Muscle layer of duodenum (tissue), 2 donors: Measurements from ENCODE around the gene GCH1.
"Not testable (repeated sequence)": the region's sequence is repeated elsewhere in the genome, so short reads cannot be mapped to it uniquely, and the experiment has no call there.

Experiments
- H3K27ac ChIP-seq: one replicate; pipeline ENCODE4 v1.7.0; 2013; ENCODE audit warnings: mild to moderate bottlenecking, low read length
- H3K27me3 ChIP-seq: one replicate; pipeline ENCODE4 v1.7.0; 2013; ENCODE audit warnings: low read depth, mild to moderate bottlenecking, control low read depth, low read length
- H3K36me3 ChIP-seq, 2 donors: one replicate each; pipeline ENCODE4 v1.7.0; 2013; ENCODE audit warnings: low read length in 2 of 2, control low read depth in 1 of 2, mild to moderate bottlenecking in 1 of 2; ENCODE audit not compliant: insufficient read depth in 2 of 2, control insufficient read depth in 1 of 2
- H3K4me1 ChIP-seq, 2 donors: one replicate each; pipeline ENCODE4 v1.7.0; 2013; ENCODE audit warnings: low read length in 2 of 2, mild to moderate bottlenecking in 2 of 2, control low read depth in 1 of 2, moderate library complexity in 1 of 2; ENCODE audit not compliant: insufficient read depth in 2 of 2, control insufficient read depth in 1 of 2
- H3K4me3 ChIP-seq, 2 donors: one replicate each; pipeline ENCODE4 v1.7.0; 2013; ENCODE audit warnings: low read length in 2 of 2, low read depth in 1 of 2, mild to moderate bottlenecking in 1 of 2
- H3K9me3 ChIP-seq, 2 donors: one replicate each; pipeline ENCODE4 v1.7.0; 2013; ENCODE audit warnings: low read length in 2 of 2, control low read depth in 1 of 2, mild to moderate bottlenecking in 1 of 2; ENCODE audit not compliant: control insufficient read depth in 1 of 2
- donor health status: healthy.

GCH1 gene

GRCh38 chr14:54929556-54929955 is 26.9 kb upstream of the GCH1 start:
- Histone ChIP-seq H3K4me3 (no peak overlapping the region), H3K27ac (no peak overlapping the region), H3K4me1 (no peaks in the 10 kb centered on the region), H3K27me3 (no peaks in the 10 kb centered on the region), H3K36me3 (no peaks in the 10 kb centered on the region), H3K9me3 (no peaks in the 10 kb centered on the region)

- H3K27ac ChIP-seq = no peak overlapping the region
- H3K4me1 ChIP-seq = no peaks in the 10 kb centered on the region
- H3K4me3 ChIP-seq = no peak overlapping the region
- no peaks in the 10 kb centered on the region for H3K36me3 ChIP-seq
- H3K27me3 ChIP-seq = no peaks in the 10 kb centered on the region
- no peaks in the 10 kb centered on the region for H3K9me3 ChIP-seq
Observed at GRCh38 chr14:54928216-54928615, 25.6 kb upstream of the GCH1 start.

- Histone ChIP-seq H3K27me3 (no peaks in the 10 kb centered on the region), H3K36me3 (no peaks in the 10 kb centered on the region), H3K9me3 (no peaks in the 10 kb centered on the region), H3K4me1 (no peaks in the 10 kb centered on the region), H3K27ac (no peak overlapping the region), H3K4me3 (no peak overlapping the region)
Observed at GRCh38 chr14:54927551-54927950, 24.9 kb upstream of the GCH1 start.

GRCh38 chr14:54926570-54926969 is 23.9 kb upstream of the GCH1 start:
- not testable (repeated sequence) for H3K4me3 ChIP-seq, H3K27ac ChIP-seq, H3K9me3 ChIP-seq, H3K4me1 ChIP-seq, H3K27me3 ChIP-seq, H3K36me3 ChIP-seq

GRCh38 chr14:54922598-54922997 is 20.0 kb upstream of the GCH1 start:
- Histone ChIP-seq H3K27me3 (no peaks in the 10 kb centered on the region), H3K27ac (no peak overlapping the region), H3K4me3 (no peak overlapping the region), H3K4me1 (no peaks in the 10 kb centered on the region), H3K36me3 (no peaks in the 10 kb centered on the region), H3K9me3 (no peaks in the 10 kb centered on the region)

GRCh38 chr14:54920052-54920451 is 17.4 kb upstream of the GCH1 start:
- Histone ChIP-seq H3K27me3 (no peaks in the 10 kb centered on the region), H3K36me3 (no peaks in the 10 kb centered on the region), H3K27ac (no peak overlapping the region), H3K9me3 (no peaks in the 10 kb centered on the region), H3K4me1 (no peaks in the 10 kb centered on the region), H3K4me3 (no peak overlapping the region)

GRCh38 chr14:54919330-54919729 is 16.7 kb upstream of the GCH1 start:
- Histone ChIP-seq H3K9me3 (no peaks in the 10 kb centered on the region), H3K27ac (no peak overlapping the region), H3K4me1 (no peaks in the 10 kb centered on the region), H3K4me3 (no peak overlapping the region), H3K36me3 (no peaks in the 10 kb centered on the region), H3K27me3 (no peaks in the 10 kb centered on the region)

GRCh38 chr14:54918427-54918826 is 15.8 kb upstream of the GCH1 start:
- Histone ChIP-seq H3K9me3 (no peaks in the 10 kb centered on the region), H3K27ac (no peak overlapping the region), H3K4me1 (no peaks in the 10 kb centered on the region), H3K27me3 (no peaks in the 10 kb centered on the region), H3K4me3 (no peak overlapping the region), H3K36me3 (no peaks in the 10 kb centered on the region)

- Histone ChIP-seq H3K27me3 (no peaks in the 10 kb centered on the region), H3K27ac (no peak overlapping the region), H3K4me1 (no peaks in the 10 kb centered on the region)
Observed at GRCh38 chr14:54916101-54916500, 13.5 kb upstream of the GCH1 start.

GRCh38 chr14:54909817-54910558 is 7.4 kb upstream of the GCH1 start:
- no peak overlapping the region for H3K27ac ChIP-seq

More at GRCh38 chr14:54916101-54916500, 13.5 kb upstream of the GCH1 start:
- H3K36me3 ChIP-seq = no peaks in the 10 kb centered on the region
- H3K9me3 ChIP-seq = no peaks in the 10 kb centered on the region
- no peak overlapping the region for H3K4me3 ChIP-seq

GRCh38 chr14:54908973-54909372 is 6.3 kb upstream of the GCH1 start:
- not testable (repeated sequence) for H3K27ac ChIP-seq, H3K4me3 ChIP-seq, H3K4me1 ChIP-seq, H3K27me3 ChIP-seq, H3K9me3 ChIP-seq, H3K36me3 ChIP-seq

More at GRCh38 chr14:54909817-54910558, 7.4 kb upstream of the GCH1 start:
- no peak overlapping the region for H3K4me3 ChIP-seq
- no peaks in the 10 kb centered on the region for H3K4me1 ChIP-seq
- no peaks in the 10 kb centered on the region for H3K9me3 ChIP-seq
- no peaks in the 10 kb centered on the region for H3K27me3 ChIP-seq
- H3K36me3 ChIP-seq = no peaks in the 10 kb centered on the region

GRCh38 chr14:54908190-54908589 is 5.6 kb upstream of the GCH1 start:
- Histone ChIP-seq H3K9me3 (no peaks in the 10 kb centered on the region), H3K27me3 (no peaks in the 10 kb centered on the region), H3K4me1 (no peaks in the 10 kb centered on the region), H3K36me3 (no peaks in the 10 kb centered on the region), H3K27ac (no peak overlapping the region), H3K4me3 (no peak overlapping the region)
